H1 (cell line): ENCODE measurements around the gene ADGRL3. TPM values are rescaled to one million over a fixed set of nuclear protein-coding genes. Genes with fewer than 3 reads are reported as not detected.

Experiments
- CTCF ChIA-PET: fragments of 300-600 bp; sonication (Branson Sonifier 250); formaldehyde crosslinking; loops from one replicate; lab custom pipeline; 2021; ENCODE audit not compliant: partially characterized antibody; lab: Charles Lee
- POLR2A ChIA-PET: fragments of 300-600 bp; sonication (Branson Sonifier 250); formaldehyde crosslinking; loops from one replicate; lab custom pipeline; 2021; ENCODE audit warnings: inconsistent platforms; ENCODE audit not compliant: partially characterized antibody; lab: Charles Lee
- DNase-seq, 2 experiments: peaks; one replicate each; pipeline versions ENCODE4 v3.0.0 to v3.0.0-alpha.2; 2010 to 2022; ENCODE audit warnings: low spot score in 2 of 2, low read depth in 1 of 2, mixed read lengths in 1 of 2
- FAIRE-seq: peaks from 2 replicates; lab custom pipeline; 2011; peaks lifted over from hg19 to GRCh38; lab: Jason Lieb, UNC
- H2AFZ ChIP-seq: 2 replicates; pipeline ENCODE4 v1.8.1; 2012; ENCODE audit warnings: low read length, inconsistent platforms
- H2AK5ac ChIP-seq: 2 replicates; pipeline ENCODE4 v1.6.1; 2013; ENCODE audit warnings: low read depth, low read length
- H2BK120ac ChIP-seq: replicated peaks from 2 replicates; pipeline ENCODE3; 2013; ENCODE audit warnings: low read depth, low read length, inconsistent platforms
- H2BK12ac ChIP-seq: 2 replicates; pipeline ENCODE4 v1.6.1; 2013; ENCODE audit warnings: low read depth, low read length
- H2BK15ac ChIP-seq: 2 replicates; pipeline ENCODE4 v1.6.1; 2013; ENCODE audit warnings: low read length
- H2BK20ac ChIP-seq: 2 replicates; pipeline ENCODE4 v1.6.1; 2013; ENCODE audit warnings: low read length
- H2BK5ac ChIP-seq: 2 replicates; pipeline ENCODE4 v1.6.1; 2013; ENCODE audit warnings: low read depth, low read length
- H3K14ac ChIP-seq: 2 replicates; pipeline ENCODE4 v1.6.1; 2013; ENCODE audit warnings: inconsistent platforms; ENCODE audit not compliant: insufficient read length
- H3K18ac ChIP-seq: 2 replicates; pipeline ENCODE4 v1.6.1; 2013; ENCODE audit warnings: low read length; ENCODE audit errors: extremely low read depth
- H3K23ac ChIP-seq: 2 replicates; pipeline ENCODE4 v1.6.1; 2013; ENCODE audit warnings: inconsistent platforms; ENCODE audit not compliant: insufficient read length
- H3K23me2 ChIP-seq: 2 replicates; pipeline ENCODE4 v1.6.1; 2013; ENCODE audit warnings: low read depth, low read length
- H3K27ac ChIP-seq: 2 replicates; pipeline ENCODE4 v1.6.1; 2011; ENCODE audit warnings: low read depth, low read length, inconsistent platforms
- H3K27me3 ChIP-seq, 4 experiments: replicated peaks in 1 of 4; 1 replicate in 1 of 4; 2 replicates in 3 of 4; pipeline versions ENCODE4 v1.6.1 to v1.8.1; 2011 to 2013; ENCODE audit warnings: low read length in 3 of 4, mild to moderate bottlenecking in 3 of 4, inconsistent platforms in 2 of 4, mixed read lengths in 2 of 4, moderate library complexity in 1 of 4; ENCODE audit not compliant: control insufficient read depth in 3 of 4, insufficient read depth in 3 of 4; ENCODE audit errors: extremely low read depth in 1 of 4
- H3K36me3 ChIP-seq, 4 experiments: 2 replicates each; pipeline versions ENCODE4 v1.6.1 to v1.8.1; 2011 to 2013; ENCODE audit warnings: mild to moderate bottlenecking in 4 of 4, low read length in 3 of 4, moderate library complexity in 2 of 4, control low read depth in 1 of 4, inconsistent platforms in 1 of 4; ENCODE audit not compliant: insufficient read depth in 4 of 4, control insufficient read depth in 2 of 4
- H3K4ac ChIP-seq: replicated peaks from 2 replicates; pipeline ENCODE3; 2013; ENCODE audit warnings: low read length, low read depth, mixed read lengths, inconsistent platforms; ENCODE audit not compliant: insufficient read length
- H3K4me1 ChIP-seq, 4 experiments: replicated peaks in 1 of 4; 1 replicate in 1 of 4; 2 replicates in 3 of 4; pipeline versions ENCODE4 v1.6.1 to v1.8.1; 2011 to 2013; ENCODE audit warnings: low read length in 3 of 4, inconsistent platforms in 2 of 4, mixed read lengths in 1 of 4; ENCODE audit not compliant: insufficient read depth in 4 of 4, control insufficient read depth in 3 of 4
- H3K4me2 ChIP-seq, 2 experiments: 2 replicates each; pipeline versions ENCODE4 v1.6.1 to v1.8.1; 2011 to 2013; ENCODE audit warnings: low read depth in 2 of 2, low read length in 2 of 2, control low read depth in 1 of 2, inconsistent platforms in 1 of 2, mild to moderate bottlenecking in 1 of 2; ENCODE audit not compliant: insufficient read depth in 1 of 2
- H3K4me3 ChIP-seq, 4 experiments: fragments of 200-600, 300-600 bp in 1 of 4; sonication (generic), shearing (Covaris generic), sonication (Bioruptor Twin) in 1 of 4; 2 replicates each; pipeline versions ENCODE4 v1.5.1 to v1.8.1; 2011 to 2016; ENCODE audit warnings: low read length in 4 of 4, low read depth in 3 of 4, control low read depth in 2 of 4, inconsistent platforms in 2 of 4, mild to moderate bottlenecking in 2 of 4, mixed read lengths in 1 of 4, moderate library complexity in 1 of 4; ENCODE audit not compliant: insufficient read depth in 2 of 4; ENCODE audit errors: extremely low read depth in 1 of 4
- H3K56ac ChIP-seq: replicated peaks from 2 replicates; pipeline ENCODE3; 2013; ENCODE audit warnings: low read depth, mild to moderate bottlenecking, mixed read lengths, low read length, inconsistent platforms; ENCODE audit not compliant: insufficient read length
- H3K79me1 ChIP-seq: 2 replicates; pipeline ENCODE4 v1.6.1; 2013; ENCODE audit warnings: low read depth, low read length, control low read depth
- H3K79me2 ChIP-seq, 2 experiments: 2 replicates each; pipeline versions ENCODE4 v1.6.1 to v1.8.1; 2012 to 2013; ENCODE audit warnings: low read length in 2 of 2, mild to moderate bottlenecking in 2 of 2, inconsistent platforms in 1 of 2; ENCODE audit not compliant: insufficient read depth in 2 of 2, control insufficient read depth in 1 of 2
- H3K9ac ChIP-seq, 4 experiments: replicated peaks in 1 of 4; 1 replicate in 1 of 4; 2 replicates in 3 of 4; pipeline versions ENCODE4 v1.6.1 to v1.8.1; 2011 to 2013; ENCODE audit warnings: low read depth in 3 of 4, low read length in 3 of 4, control low read depth in 2 of 4, mild to moderate bottlenecking in 2 of 4, moderate library complexity in 2 of 4, inconsistent platforms in 1 of 4; ENCODE audit errors: extremely low read depth in 1 of 4
- H3K9me3 ChIP-seq, 2 experiments: 2 replicates each; pipeline versions ENCODE4 v1.6.1 to v1.8.1; 2012 to 2013; ENCODE audit warnings: mild to moderate bottlenecking in 2 of 2, moderate library complexity in 2 of 2, control low read depth in 1 of 2, inconsistent platforms in 1 of 2, low read depth in 1 of 2, low read length in 1 of 2, mixed read lengths in 1 of 2; ENCODE audit not compliant: insufficient read depth in 2 of 2
- H4K20me1 ChIP-seq, 2 experiments: replicated peaks in 1 of 2; 2 replicates each; pipeline versions ENCODE3 to v1.8.1; 2011 to 2013; ENCODE audit warnings: inconsistent platforms in 2 of 2, low read length in 2 of 2, mild to moderate bottlenecking in 1 of 2; ENCODE audit not compliant: insufficient read depth in 2 of 2, control insufficient read depth in 1 of 2
- H4K5ac ChIP-seq: 2 replicates; pipeline ENCODE4 v1.6.1; 2013; ENCODE audit warnings: low read length, low read depth, mixed read lengths, inconsistent platforms; ENCODE audit not compliant: insufficient read length
- H4K8ac ChIP-seq: 2 replicates; pipeline ENCODE4 v1.8.0; 2013; ENCODE audit warnings: mild to moderate bottlenecking, moderate library complexity, low read length, inconsistent platforms; ENCODE audit not compliant: insufficient read depth; ENCODE audit errors: extremely low read depth
- H4K91ac ChIP-seq: replicated peaks from 2 replicates; pipeline ENCODE3; 2013; ENCODE audit warnings: low read length, mixed read lengths, inconsistent platforms; ENCODE audit not compliant: insufficient read length
- CBX8 ChIP-seq: fragments of 300-800, 300-1000 bp; sonication (generic); IDR thresholded peaks from 2 replicates; pipeline ENCODE4 v1.7.1; 2016; ENCODE audit warnings: low read depth, low read length, borderline replicate concordance
- CTCF ChIP-seq, 3 experiments: IDR thresholded peaks; 1 replicate in 2 of 3; 2 replicates in 1 of 3; pipeline versions ENCODE4 v1.5.1 to v1.6.1; 2011; ENCODE audit warnings: low read length in 3 of 3, mild to moderate bottlenecking in 3 of 3, inconsistent platforms in 2 of 3, low read depth in 1 of 3, moderate library complexity in 1 of 3; ENCODE audit not compliant: insufficient read depth in 1 of 3; ENCODE audit errors: control extremely low read depth in 1 of 3
- JUND ChIP-seq: IDR thresholded peaks from 2 replicates; pipeline ENCODE4 v1.6.1; 2011; ENCODE audit warnings: mild to moderate bottlenecking, improper control_type of control experiment, low read length
- KDM1A ChIP-seq: fragments of 200-600, 300-600 bp; sonication (generic); IDR thresholded peaks from 2 replicates; pipeline ENCODE4 v1.7.1; 2016; ENCODE audit warnings: mild to moderate bottlenecking, low read length, borderline replicate concordance
- PHF8 ChIP-seq: fragments of 200-600 bp; sonication (generic); conservative IDR thresholded peaks from 2 replicates; pipeline ENCODE4 v1.7.1; 2012; ENCODE audit warnings: low read depth, mild to moderate bottlenecking, inconsistent platforms, low read length, moderate library complexity
- SRF ChIP-seq: IDR thresholded peaks from 2 replicates; pipeline ENCODE4 v1.6.1; 2011; ENCODE audit warnings: mild to moderate bottlenecking, low read depth, low read length, moderate library complexity
- WGBS, 2 experiments: shearing (Covaris generic) in 1 of 2; methylation state at CpG; one replicate each; pipeline versions ENCODE4 v1.1.6 to v1.1.7; 2013 to 2015; ENCODE audit warnings: low lambda C conversion rate in 2 of 2, mixed read lengths in 2 of 2, inconsistent platforms in 1 of 2, low coverage in 1 of 2, missing lambda C conversion rate in 1 of 2; ENCODE audit not compliant: insufficient replicate concordance in 2 of 2, insufficient coverage in 1 of 2, insufficient read length in 1 of 2; ENCODE audit errors: extremely low coverage in 1 of 2, missing lambda C conversion rate in 1 of 2; 5-methylcytosine and 5-hydroxymethylcytosine counted together
- polyA plus RNA-seq, 7 experiments: library from polyadenylated mRNA; depleted of rRNA in 3 of 7; stranded (reverse) in 5 of 7; unstranded in 2 of 7; fragments of >200 nt in 5 of 7; fragments of 200-250 nt in 2 of 7; gene quantifications; 1 replicate in 5 of 7; 2 replicates in 1 of 7; 4 replicates in 1 of 7; pipeline versions ENCODE4 v1.2.1 to v1.2.3, GENCODE V29; 2011 to 2013; ENCODE audit warnings: missing spikeins in 2 of 7, mixed read lengths in 2 of 7
- total RNA-seq: library from RNA; stranded (reverse); fragmentation: NEBNext Ultra II Directional; extraction: Animal tissue kit (Norgen Biotek cat#: 25700); gene quantifications from 2 replicates; pipeline ENCODE4 v1.2.1, GENCODE V29; 2021

Gene ADGRL3
- total and polyA plus RNA-seq, 2 of the 8 experiments (the other 6 are each of a cell fraction or from before 2014, with no cell fraction given): 6.6 to 13.0 TPM

GRCh38 chr4:61555789-61556188, 355.7 kb downstream of the ADGRL3 start:
- H4K91ac ChIP-seq: no peak overlapping the region
- H3K18ac ChIP-seq: no peak overlapping the region
- H3K56ac ChIP-seq: no peak overlapping the region
- H3K4me3 ChIP-seq: no peak overlapping the region
- H2BK20ac ChIP-seq: no peak overlapping the region
- no peaks in the 10 kb centered on the region for H3K23me2 ChIP-seq
- H2AFZ ChIP-seq: no peak overlapping the region
- H2BK5ac ChIP-seq: no peak overlapping the region
- H3K27me3 ChIP-seq: no peaks in the 10 kb centered on the region
- H3K79me2 ChIP-seq: no peaks in the 10 kb centered on the region
- FAIRE-seq (no peak), DNase-seq (no peak)
- H4K20me1 ChIP-seq: no peaks in the 10 kb centered on the region
- H4K8ac ChIP-seq: no peak overlapping the region
- ChIA-PET CTCF (interaction anchor here (0.8 kb wide), 1 partner anchor 35 kb away, joined by 3 read pairs; no protein-coding TSS in a partner anchor), POLR2A (no interaction called here)
- no peak overlapping the region for H3K4me2 ChIP-seq
- no peak overlapping the region for H2AK5ac ChIP-seq
- no peaks in the 10 kb centered on the region for H3K9me3 ChIP-seq
- H4K5ac ChIP-seq: no peak overlapping the region
- no peak overlapping the region for H2BK12ac ChIP-seq
- H3K79me1 ChIP-seq: no peaks in the 10 kb centered on the region
- no peaks in the 10 kb centered on the region for H3K36me3 ChIP-seq
- no peak overlapping the region for H2BK15ac ChIP-seq
- H3K4me1 ChIP-seq: peaks cover 0 to 6% (median 1%) of the 10 kb centered on the region in 4 experiments; a peak in 2 of 7 replicates
- H3K9ac ChIP-seq: no peak overlapping the region
- no peak overlapping the region for H2BK120ac ChIP-seq
- TF ChIP-seq JUND: no peak
- 0 out of 2 replicates have a peak, but pooled peaks have one; percentile 23 for TF ChIP-seq SRF
- TF ChIP-seq CTCF (IDR thresholded peaks at IDR 0.05; ENCODE audit: control extremely low read depth in 1 of 3, insufficient read depth in 1 of 3, low read depth in 1 of 3, low read length in 3 of 3): no peak
- no peak for TF ChIP-seq PHF8
- TF ChIP-seq KDM1A: no peak
- TF ChIP-seq CBX8: no peak
- TF ChIP-seq, all 59 proteins: peak for 1
- Histone ChIP-seq H3K27ac (no peak overlapping the region), H3K4ac (no peak overlapping the region), H3K23ac (no peak overlapping the region), H3K14ac (no peak overlapping the region)
- whole genome bisulfite sequencing, 2 experiments: 86% methylated on average over 3 of the region's 3 CpGs; no CpG with 5 or more reads in 1 of the 2 experiments
